ENCODE data around the gene TMEM39B.
"Not testable (repeated sequence)": the region's sequence is repeated elsewhere in the genome, so short reads cannot be mapped to it uniquely, and the experiment has no call there.

TMEM39B gene

DNA sequence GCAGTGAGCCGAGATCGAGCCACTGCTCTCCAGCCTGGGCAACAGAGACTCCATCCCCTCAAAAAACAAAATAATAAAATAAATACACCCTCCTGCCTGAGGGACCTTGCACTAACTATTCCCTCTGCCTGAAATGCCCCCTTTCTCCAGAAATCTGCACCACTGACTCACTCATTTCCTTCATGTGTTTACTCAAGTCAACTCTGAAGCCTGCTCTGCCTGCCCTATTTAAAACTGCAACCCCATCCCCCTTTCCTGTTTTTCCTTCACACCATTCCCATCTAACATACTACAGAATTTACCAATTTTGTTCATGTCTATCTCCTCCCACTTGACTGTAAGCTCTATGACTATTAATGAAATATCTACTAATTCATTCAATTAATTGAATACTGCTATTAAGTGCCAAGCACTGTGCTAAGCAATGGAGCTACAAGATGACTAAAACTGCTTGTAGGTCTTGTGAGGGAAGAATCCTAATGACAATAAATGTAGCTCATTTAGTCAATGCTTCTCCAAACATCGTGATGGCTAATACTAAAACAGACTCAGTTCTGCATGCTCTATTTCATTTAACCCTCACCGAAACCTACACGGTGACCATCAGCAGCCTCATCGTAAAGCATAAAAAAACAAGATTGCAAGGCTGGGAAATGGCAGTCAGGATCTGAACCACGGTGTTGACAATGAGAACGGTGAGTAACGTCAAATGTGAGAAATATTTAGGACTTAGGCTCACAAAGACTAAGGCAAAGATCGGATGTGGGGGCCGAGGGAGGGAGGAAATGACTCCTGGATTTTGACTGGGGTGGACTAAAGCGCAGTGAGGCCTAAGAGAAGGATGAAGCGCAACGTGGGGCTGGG, 749 bp upstream of the TMEM39B start:
- peak; percentile 37 to 43 for DNase-seq

DNA sequence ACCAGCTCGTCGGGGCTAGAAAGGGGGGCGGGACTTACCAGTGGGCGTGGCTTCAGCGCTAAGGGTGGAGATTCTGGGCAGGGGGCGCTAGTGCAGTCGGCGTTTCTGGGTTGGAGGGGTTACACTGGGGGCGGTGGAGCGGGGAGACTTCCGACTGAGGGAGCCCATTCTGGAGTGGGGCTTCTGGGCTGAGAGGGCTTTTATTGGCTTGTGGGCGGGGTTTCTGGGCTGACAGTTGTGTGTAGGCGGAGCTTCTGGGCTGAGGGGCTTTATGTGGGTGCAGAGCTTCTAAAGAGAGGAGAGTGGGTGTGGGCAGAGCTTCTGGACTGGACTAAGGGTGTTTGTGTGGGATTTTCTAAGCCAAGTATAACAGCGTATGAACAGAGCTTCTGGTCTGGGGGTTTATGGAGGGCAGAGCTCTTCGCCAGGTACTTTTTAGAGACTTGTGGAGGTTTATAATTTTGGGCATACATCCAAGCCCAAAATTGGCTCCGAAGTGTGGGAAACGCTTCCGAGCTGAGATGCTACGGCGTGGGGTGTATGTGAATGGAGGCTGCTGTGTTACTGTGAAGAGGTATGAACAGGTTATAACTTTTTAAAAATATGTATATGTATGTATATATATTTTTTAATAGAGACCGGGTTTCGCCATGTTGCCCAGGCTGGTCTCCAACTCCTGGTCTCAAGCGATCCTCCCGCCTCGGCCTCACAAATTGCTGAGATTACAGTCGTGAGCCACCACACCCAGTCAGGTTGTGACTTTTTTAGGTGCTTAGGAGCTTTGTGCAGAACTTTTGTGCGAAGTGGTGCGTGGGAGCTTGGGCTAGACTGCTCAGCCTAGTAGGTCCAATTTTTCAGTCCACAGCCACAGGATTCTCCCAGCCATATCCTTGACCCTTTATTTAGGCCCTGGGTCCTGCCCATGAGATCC, 825 bp downstream of the TMEM39B start:
- no peak for DNase-seq

DNA sequence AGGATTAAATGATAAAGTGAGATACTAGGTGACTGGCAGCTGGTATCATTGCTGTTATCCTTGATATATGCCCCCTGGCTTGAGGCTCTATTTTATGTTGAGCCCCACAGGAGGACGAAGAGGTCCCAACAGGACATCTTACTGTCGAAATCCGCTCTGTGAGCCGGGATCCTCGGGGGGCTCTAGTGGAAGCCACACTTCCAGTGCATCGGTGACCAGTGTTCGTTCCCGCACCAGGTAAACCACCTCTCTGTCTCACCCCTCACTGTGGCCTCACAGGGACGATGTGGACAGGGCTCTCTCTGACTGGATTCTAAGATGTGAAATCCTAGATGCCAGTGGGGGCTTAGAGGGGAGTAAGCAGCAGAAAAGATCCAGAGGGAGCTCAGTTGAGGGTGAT, 2.1 kb downstream of the TMEM39B start:
- no peak for DNase-seq

DNA sequence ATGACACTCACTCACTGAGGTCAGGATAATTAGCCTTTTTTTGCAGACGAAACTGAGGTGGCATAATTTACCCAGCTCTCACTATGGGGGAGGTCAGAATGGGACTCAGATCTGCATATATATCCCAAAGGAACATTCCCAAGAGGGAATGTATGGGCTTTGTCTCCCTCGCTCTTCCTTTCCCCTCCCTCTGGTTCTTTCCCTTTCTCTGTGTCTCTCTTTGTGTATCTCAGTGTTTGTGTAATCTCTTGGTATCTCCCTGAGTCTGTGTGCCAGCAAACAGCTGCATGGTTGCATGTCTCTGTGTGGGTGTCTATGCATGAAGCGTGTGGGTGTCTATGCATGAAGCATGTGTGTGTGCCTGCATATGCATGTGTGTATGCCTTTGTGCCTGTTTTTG, 4.7 kb downstream of the TMEM39B start:
- DNase-seq = no peak

DNA sequence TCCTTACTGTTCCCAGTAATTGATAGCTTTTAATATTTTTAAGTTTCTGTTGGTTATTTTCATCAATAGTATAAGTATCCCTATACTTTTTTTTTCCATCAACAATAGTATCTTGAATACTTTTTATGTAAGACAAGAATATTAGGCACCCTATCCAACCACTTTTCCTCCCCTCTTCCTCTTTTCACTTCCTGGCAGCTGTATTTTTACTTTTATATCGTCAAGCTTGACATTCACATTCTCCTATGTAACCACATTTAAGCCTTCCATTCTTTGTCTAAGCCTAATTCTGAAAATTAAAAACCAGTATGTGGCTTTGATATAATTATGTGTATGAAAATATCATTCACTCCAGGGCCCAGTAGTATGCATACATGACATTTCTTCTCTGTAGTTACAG, 9.3 kb downstream of the TMEM39B start:
- no peak for DNase-seq

DNA sequence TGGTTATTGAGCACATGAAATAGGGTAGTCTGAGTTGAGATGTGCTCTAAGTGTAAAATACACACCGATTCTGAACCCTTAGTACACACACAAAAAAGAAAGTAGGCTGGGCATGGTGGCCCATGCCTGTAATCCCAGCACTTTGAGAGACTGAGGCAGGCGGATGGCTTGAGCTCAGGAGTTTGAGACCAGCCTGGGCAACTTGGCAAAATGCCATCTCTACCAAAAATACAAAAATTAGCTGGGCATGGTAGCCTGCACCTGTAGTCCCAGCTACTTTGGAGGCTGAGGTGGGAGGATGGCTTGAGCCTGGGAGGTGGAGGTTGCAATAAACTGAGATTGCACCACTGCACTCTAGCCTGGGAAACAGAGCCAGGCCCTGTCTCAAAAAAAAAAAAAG, 13.6 kb downstream of the TMEM39B start:
- DNase-seq = not testable (repeated sequence)

DNA sequence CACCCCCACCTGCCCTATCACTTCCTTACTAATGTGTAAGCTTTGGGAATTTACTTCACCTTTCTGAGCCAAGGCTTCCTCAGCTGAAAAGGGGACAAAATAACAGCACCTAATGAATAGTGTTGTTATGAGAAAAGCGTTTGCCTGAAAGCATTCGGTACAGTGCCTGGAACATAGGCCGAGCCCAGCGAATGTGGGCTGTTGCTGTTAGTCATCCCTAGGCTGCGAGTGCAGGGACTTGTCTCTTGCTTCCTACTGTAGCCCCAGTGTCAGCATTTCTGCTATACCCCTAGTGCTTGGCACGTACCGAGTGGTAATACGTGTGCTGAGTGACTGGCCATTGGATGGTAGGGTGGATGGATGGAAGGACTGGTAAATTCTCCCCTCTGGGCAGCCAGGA, 18.4 kb downstream of the TMEM39B start:
- DNase-seq = no peak

DNA sequence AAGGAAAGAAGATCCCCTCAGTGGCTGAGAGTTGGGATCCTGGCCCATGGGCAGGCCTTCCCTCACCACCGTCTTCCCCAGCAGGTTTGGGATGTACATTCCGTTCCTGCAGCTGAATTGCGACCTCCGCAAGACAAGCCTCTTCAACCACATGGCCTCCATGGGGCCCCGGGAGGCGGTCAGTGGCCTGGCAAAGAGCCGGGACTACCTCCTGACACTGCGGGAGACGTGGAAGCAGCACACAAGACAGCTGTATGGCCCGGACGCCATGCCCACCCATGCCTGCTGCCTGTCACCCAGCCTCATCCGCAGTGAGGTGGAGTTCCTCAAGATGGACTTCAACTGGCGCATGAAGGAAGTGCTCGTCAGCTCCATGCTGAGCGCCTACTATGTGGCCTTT, 18.9 kb downstream of the TMEM39B start:
- DNase-seq = no peak

DNA sequence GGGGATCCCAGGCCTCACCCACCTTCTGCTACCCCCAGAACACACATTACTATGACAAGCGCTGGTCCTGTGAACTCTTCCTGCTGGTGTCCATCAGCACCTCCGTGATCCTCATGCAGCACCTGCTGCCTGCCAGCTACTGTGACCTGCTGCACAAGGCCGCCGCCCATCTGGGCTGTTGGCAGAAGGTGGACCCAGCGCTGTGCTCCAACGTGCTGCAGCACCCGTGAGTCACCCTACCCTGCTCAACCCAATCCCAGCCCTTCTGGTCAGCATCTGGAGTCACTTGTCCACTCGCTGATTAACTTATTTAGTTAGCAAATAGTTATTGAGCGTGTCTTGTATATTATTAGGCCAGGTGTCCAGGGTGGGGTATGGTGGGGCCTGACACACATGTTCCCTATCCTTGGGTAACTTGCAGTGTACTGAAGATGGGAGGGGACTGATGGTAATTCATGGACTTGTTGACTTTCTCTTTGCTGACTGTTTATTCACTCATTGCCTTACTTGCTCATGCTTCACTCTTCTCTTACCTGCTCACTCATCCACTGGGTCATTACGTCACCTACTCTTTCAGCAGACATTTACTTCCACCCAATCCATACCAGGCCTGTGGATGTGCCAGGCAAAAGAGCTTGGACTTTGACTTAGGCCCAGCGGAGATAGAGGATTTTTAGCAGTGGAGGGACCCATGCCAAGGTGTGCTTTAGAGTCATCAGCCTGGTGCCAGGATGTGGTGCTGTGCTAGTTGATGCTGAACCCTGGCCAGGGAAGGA, 22.2 kb downstream of the TMEM39B start:
- DNase-seq = no peak

DNA sequence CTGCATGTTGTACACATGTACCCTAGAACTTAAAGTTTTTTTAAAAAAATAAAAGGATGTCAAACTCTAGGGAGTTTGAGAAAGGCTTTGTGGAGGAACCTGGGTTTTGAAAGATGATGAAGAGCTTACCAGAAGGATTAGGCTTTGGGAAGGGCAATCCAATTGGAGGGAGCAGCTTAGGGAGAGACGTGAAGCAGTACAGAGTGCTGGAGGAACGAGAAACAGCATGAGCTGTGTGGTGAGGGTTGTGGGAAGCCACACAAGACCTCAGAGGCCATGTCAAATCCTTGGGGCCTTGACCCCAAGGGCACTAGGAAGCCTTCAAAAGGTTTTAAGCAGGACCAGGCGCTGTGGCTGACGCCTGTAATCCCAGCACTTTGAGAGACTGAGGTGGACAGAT, 26.7 kb downstream of the TMEM39B start:
- no peak for DNase-seq

DNA sequence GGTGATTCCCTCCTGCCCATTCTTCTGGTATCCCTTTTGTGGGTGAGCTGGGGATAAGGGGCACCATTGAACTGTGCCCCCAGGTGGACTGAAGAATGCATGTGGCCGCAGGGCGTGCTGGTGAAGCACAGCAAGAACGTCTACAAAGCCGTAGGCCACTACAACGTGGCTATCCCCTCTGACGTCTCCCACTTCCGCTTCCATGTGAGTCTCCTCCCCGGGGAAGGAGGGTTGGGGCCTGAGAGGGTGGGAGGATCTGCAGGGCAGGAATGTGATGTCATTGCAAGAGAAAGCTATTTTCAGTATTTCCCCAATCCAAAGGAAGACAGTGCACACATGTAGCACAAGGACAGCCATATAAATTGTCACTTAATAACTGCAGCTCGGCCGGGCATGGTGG, 27.6 kb downstream of the TMEM39B start:
- no peak for DNase-seq

DNA sequence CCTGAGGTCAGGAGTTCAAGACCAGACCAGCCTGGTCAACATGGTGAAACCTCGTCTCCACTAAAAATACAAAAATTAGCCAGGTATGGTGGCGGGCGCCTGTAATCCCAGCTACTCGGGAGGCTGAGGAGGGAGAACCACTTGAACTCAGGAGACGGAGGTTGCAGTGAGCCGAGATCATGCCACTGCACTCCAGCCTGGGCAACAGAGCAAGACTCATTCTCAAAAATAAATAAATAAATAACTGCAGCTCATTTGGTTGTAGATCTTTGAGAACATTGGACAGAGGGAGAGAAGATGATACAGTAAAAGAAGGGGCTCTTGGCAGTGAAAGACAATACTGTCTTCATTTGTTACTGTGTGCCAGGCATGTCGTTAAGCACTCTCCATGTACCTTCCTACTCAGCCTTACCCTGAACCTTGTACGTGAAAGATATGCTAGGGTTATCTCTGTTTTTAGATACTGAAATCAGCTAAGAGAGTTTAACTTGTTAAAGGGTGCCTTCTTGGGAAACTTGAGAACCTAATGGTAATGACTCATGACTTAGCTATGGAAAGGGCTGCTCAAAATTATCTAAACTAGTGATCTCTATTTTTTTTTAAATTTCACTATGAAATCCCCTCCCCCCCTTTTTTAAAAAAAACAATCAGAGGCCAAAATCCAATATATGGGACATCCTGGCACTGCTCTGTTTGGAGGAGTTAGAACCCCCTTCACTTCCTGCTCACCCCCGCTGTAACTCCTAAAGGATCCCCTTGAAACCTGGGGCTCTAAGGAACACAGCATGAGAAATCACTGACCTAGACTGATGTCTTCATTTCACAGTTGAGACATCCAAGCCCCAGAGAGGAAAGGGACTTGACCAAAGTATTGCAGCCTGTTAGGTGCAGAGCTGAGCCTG, 28.3 kb downstream of the TMEM39B start:
- no peak for DNase-seq

DNA sequence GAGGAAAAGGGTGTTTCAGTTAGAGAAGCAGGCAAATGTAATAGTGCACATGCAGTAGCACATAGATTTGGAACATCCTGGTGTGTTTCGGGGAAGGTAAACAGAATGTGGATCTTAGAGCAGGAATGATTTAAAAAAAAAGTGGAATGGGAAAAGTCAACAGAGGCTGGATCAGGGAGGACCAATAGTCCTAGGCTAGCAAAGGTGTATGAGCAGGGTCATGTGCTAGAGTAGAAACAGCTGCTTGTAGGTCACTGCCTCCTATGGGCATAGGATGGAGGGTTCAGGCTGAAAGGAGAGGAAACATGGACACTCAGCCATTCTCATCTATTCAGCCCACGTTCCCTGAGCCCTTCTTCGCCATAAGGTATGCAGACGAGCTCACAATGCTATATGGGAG, 31.4 kb downstream of the TMEM39B start:
- no peak for DNase-seq

DNA sequence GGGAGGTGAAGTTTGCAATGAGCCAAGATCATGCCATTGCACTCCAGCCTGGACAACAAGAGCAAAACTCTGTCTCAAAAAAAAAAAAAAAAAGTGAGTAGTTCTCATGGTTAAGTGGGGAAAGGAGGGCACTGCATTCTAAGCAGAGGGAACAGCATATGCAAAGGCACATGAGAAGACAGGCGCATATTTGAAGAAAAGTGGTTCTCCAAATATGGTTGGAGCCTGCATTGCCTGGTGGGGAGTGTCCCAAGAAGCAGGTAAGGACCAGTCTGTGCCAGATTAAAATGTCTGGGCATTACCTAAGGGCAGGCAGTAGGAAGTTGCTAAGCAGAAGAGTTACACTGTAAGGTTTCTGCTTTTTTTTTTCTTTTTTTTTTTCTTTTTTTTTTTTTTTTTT, 32.6 kb downstream of the TMEM39B start:
- DNase-seq = no peak

DNA sequence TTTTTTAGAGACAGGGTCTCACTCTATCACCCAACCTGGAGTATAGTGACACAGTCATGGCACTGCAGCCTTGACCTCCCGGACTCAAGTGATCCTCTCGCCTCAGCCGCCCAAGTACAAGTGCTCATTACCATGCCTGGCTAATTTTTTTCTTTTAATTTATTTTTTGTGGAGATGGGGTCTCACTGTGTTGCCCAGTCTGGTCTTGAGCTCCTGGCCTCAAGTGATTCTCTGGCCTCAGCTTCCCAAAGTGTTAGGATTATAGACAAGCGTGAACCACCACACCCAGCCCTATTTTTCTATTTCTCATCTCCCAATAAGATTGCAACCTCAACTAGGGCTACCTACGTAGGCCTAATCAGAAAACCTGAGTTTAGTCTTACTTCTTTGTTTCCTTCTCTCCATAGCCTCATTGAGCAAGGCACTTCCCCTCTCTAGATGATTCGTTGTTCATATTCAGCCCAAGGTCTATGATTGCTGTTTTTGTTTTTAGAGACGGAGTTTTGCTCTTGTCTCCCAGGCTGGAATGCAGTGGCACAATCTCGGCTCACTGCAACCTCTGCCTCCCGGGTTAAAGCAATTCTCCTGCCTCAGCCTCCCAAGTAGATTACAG, 34.0 kb downstream of the TMEM39B start:
- no peak for DNase-seq

DNA sequence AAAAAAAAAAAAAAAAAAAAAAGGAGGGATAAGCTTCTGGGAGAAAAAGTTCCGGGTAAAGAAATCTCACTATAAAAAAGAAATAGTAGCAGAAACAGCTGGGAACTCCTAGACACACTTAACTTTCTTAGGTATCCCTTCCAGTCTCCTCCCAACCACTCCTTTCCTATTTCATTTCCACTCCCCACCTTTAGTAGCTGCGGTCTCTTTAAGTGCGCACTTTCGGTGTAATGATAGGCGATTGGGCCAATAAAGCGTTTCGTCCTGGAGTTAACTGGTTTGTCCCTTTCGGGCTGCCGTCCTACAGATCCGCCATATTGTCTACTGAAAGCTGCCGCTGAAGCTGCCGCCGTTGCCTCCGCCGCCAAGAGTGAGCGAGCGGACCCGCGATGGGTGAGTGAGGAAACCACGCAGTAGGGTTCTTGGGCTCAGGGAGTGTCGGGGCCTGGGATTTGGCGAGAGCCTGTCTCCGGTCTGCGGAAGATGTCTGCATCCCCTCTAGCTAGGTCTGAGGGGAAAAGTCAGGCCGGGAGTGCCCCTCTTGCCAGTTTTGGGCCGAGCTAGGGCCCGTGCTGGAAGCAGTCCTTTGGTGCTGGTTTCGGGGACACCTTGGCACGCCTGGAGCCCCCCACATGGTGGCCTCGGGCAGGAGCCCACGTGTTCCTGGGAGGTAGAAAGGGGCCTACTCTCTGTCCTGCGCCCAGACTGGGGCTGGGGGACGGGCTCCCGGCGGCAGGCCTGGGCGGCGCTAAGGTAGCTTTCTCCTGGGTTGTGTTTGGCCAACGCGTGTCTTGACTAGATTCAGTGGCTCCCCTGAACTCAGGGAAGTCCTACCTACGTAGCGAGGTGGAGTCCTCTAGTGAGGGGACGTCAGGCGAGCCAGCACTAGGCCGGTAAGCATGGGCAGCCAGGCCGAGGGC, 35.3 kb downstream of the TMEM39B start, which contains the start of gene KPNA6:
Gene KPNA6 (plus strand): TSS at position 315 of the 920 bp plus-strand sequence. CDS start 75 bp downstream, at position 390.
- DNase-seq = peak; percentile 95 to 99

DNA sequence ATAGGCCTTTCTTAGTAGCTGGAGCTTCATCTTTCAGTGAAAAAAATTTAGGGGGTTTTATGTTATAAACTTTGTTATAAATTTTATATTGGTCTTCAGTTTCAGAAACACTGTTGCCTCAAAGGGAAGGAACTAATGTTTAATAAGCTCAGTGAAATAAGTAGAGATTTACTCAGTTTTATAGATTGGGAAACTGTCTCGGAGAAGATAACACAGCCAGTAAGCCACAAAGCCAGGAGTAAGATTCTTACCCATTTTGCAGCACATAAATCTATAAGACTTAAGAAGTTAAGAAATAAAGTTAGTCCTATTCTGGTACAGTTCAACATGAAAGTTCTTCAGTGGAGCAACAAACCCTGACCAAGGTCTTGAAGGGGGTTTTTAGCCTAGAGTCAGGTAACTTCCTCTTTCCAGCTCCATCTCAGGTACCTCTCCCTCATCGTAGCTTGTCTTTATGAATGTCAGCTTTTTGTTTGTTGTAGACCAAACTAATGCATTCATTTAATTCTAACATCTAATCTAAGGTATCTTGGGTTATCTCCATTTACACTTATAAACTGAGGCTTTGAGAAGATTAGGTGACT, 38.4 kb downstream of the TMEM39B start:
- DNase-seq = no peak

DNA sequence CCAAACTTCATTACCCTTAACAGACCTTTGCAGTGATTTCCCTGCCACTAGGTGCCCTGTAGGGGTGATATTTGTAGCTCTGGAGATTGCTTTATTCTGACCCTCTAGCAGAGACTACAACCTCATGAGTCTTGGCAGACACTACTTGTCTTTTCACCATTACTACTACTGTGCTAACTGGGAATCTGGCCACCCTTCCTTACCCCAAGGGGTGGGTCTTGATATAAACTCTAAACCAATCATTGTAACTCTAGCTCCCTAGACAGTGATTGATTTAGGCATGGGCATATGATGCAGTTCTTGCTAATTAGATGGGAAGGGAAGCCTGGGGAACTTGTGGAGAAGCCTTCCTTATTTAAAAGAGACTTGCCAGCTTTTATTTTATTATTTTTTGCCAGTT, 39.0 kb downstream of the TMEM39B start:
- DNase-seq = no peak

DNA sequence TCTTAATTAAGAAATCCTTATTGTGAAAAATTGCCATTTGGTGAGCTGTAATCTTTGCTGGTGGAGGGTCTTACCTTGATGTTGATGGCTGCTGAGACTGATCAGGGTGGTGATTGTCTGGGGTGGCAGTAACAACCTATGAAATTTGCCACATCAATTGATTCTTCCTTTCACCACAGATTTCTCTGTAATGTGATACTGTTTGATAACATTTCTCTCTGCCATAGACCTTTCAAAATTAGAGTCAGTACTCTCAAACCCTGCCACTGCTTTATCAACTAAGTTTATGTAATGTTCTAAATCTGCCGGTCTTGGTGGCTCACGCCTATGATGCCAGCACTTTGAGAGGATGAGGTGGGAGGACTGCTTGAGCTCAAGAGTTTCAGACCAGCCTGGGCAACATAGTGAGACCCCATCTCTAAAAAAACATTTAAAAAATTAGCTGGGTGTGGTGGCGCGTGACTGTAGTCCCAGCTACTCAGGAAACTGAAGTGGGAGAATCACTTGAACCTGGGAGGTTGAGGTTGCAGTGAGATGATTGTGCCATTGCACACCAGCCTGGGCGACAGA, 40.2 kb downstream of the TMEM39B start:
- DNase-seq = no peak

DNA sequence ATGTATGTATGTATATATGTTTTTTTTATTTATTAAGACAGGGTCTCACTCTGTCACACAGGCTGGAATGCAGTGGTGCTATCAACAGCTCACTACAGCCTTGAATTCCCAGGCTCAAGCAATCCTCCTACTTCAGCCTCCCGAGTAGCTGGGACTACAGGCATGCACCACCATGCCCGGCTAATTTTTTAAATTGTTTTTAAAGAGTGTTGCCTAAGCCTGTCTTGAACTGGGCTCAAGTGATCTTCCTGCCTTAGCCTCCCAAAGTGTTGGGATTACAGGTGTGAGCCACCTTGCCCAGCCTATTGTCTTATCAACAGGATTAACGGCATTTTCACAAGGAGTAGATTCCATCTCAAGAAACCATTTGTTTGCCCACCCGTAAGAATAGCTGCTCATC, 40.7 kb downstream of the TMEM39B start:
- DNase-seq = not testable (repeated sequence)
